Testis (tissue), 3 donors: Measurements from ENCODE around the gene MAPK10. TPM values are rescaled to one million over a fixed set of nuclear protein-coding genes. Genes with fewer than 3 reads are reported as not detected.

Experiments used
- DNase-seq: peaks from one replicate; pipeline ENCODE4 v3.0.0-alpha.2; 2019
- H3K27ac ChIP-seq, 2 donors: fragments of 200-600 bp; sonication (generic); one replicate each; pipeline ENCODE4 v1.5.1; 2019
- H3K27me3 ChIP-seq: fragments of 200-600 bp; sonication (generic); one replicate; pipeline ENCODE4 v1.5.1; 2019
- H3K36me3 ChIP-seq: fragments of 200-600 bp; sonication (generic); one replicate; pipeline ENCODE4 v1.5.1; 2017; ENCODE audit warnings: low read depth; ENCODE audit errors: missing control alignments
- H3K4me1 ChIP-seq: fragments of 200-600 bp; sonication (generic); one replicate; pipeline ENCODE4 v1.5.1; 2019
- H3K4me3 ChIP-seq, 2 donors: fragments of 200-600 bp; sonication (generic); one replicate each; pipeline ENCODE4 v1.5.1; 2017 to 2019
- H3K9me3 ChIP-seq: fragments of 200-600 bp; sonication (generic); one replicate; pipeline ENCODE4 v1.5.1; 2017
- POLR2A ChIP-seq: fragments of 450-650 bp; IDR thresholded peaks from one replicate; pipeline ENCODE4 v1.6.1; 2017; ENCODE audit warnings: antibody characterized with exemption, mild to moderate bottlenecking, moderate library complexity
- WGBS, 2 donors: methylation state at CpG; one replicate each; pipeline ENCODE4 v1.1.5; 2018; 5-methylcytosine and 5-hydroxymethylcytosine counted together
- intact Hi-C: fragments of 100-400 bp; cut with DNase I; formaldehyde crosslinking; loops from one replicate; pipeline ENCODE4 v1.15.1; 2023; ENCODE audit warnings: low total_unique reads
- polyA plus RNA-seq: library from polyadenylated mRNA; stranded (reverse); fragments of 350-450 nt; fragmentation: Illumina TruSeq; extraction: RNeasy Lipid Tissue Mini Kit (QIAGEN cat#74804); gene quantifications from one replicate; pipeline ENCODE4 v1.2.3, GENCODE V29; 2014; ENCODE audit warnings: low read depth, low replicate concordance; ENCODE audit not compliant: insufficient read depth
- total RNA-seq, 2 donors: library from RNA; depleted of rRNA; stranded (reverse); fragments of >200 nt; gene quantifications; one replicate each; pipeline ENCODE4 v1.2.3, GENCODE V29; 2016
- TF ChIP-seq, protein P1 (sequence below), 3 experiments: fragments of 450-650 bp in 2 of 3; fragments of 200-600 bp in 1 of 3; sonication (generic) in 1 of 3; IDR thresholded peaks; one replicate each; pipeline ENCODE4 v1.5.1; 2016 to 2019; ENCODE audit warnings: antibody characterized with exemption in 3 of 3, mild to moderate bottlenecking in 2 of 3, moderate library complexity in 1 of 3

Gene MAPK10
- total and polyA plus RNA-seq, 3 donors from 2014 or later: 56.1 to 64.6 (median 61.1) TPM

GRCh38 chr4:86098691-86099090 is 261.2 kb downstream of the MAPK10 start:
- no peak for DNase-seq
- no peaks in the 10 kb centered on the region for H3K36me3 ChIP-seq
- intact Hi-C loops: no loop called here
- TF ChIP-seq POLR2A: no peak
- TF ChIP-seq, protein P1, sequence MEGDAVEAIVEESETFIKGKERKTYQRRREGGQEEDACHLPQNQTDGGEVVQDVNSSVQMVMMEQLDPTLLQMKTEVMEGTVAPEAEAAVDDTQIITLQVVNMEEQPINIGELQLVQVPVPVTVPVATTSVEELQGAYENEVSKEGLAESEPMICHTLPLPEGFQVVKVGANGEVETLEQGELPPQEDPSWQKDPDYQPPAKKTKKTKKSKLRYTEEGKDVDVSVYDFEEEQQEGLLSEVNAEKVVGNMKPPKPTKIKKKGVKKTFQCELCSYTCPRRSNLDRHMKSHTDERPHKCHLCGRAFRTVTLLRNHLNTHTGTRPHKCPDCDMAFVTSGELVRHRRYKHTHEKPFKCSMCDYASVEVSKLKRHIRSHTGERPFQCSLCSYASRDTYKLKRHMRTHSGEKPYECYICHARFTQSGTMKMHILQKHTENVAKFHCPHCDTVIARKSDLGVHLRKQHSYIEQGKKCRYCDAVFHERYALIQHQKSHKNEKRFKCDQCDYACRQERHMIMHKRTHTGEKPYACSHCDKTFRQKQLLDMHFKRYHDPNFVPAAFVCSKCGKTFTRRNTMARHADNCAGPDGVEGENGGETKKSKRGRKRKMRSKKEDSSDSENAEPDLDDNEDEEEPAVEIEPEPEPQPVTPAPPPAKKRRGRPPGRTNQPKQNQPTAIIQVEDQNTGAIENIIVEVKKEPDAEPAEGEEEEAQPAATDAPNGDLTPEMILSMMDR (IDR thresholded peaks at IDR 0.05): no peak
- no peak overlapping the region for H3K4me3 ChIP-seq
- no peaks in the 10 kb centered on the region for H3K9me3 ChIP-seq
- 76 to 90% methylated on average over 3 of the region's 3 CpGs for WGBS, 2 donors
- no peak overlapping the region for H3K27ac ChIP-seq
- H3K27me3 ChIP-seq: no peaks in the 10 kb centered on the region
- no peaks in the 10 kb centered on the region for H3K4me1 ChIP-seq

GRCh38 chr4:86096373-86096772 is 263.5 kb downstream of the MAPK10 start:
- Histone ChIP-seq H3K4me1 (no peaks in the 10 kb centered on the region), H3K9me3 (no peaks in the 10 kb centered on the region), H3K36me3 (no peaks in the 10 kb centered on the region), H3K4me3 (no peak overlapping the region), H3K27ac (no peak overlapping the region), H3K27me3 (no peaks in the 10 kb centered on the region)
- no peak for DNase-seq
- 93 to 98% methylated on average over 2 of the region's 2 CpGs for WGBS, 2 donors
- intact Hi-C loops: no loop called here
- TF ChIP-seq POLR2A: no peak
- TF ChIP-seq, protein P1 (IDR thresholded peaks at IDR 0.05): no peak

DNA sequence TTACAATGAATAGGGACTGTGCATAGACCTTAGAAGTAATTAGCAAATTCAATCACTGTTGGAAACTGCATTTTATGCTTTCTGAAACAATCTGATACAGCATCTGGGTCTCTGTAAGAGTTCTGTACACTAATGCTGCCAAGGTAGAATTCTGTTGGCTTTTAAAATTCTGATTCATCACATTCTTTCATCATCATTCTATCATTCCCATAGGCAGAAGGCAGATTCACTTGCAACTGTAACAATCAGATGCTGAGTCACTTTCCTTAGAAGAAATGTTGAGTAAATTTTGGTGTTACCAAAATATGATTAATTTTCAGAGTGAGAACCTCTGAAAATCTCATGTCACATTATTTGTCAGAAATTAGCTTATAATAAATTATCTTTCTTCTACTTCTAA is 267.2 kb downstream of the MAPK10 start:
- no peak for DNase-seq
- no peak overlapping the region for H3K27ac ChIP-seq
- no peak for TF ChIP-seq POLR2A
- TF ChIP-seq, protein P1 (IDR thresholded peaks at IDR 0.05): no peak

GRCh38 chr4:86091201-86091600 is 268.7 kb downstream of the MAPK10 start:
- no peaks in the 10 kb centered on the region for H3K9me3 ChIP-seq
- DNase-seq: no peak
- H3K36me3 ChIP-seq: no peaks in the 10 kb centered on the region
- H3K4me1 ChIP-seq: no peaks in the 10 kb centered on the region
- intact Hi-C loops: no loop called here
- TF ChIP-seq, protein P1 (IDR thresholded peaks at IDR 0.05): no peak
- no peak for TF ChIP-seq POLR2A
- no peak overlapping the region for H3K27ac ChIP-seq
- H3K27me3 ChIP-seq: no peaks in the 10 kb centered on the region
- no peak overlapping the region for H3K4me3 ChIP-seq

More for the DNA sequence above, 267.2 kb downstream of the MAPK10 start:
- Histone ChIP-seq H3K9me3 (no peaks in the 10 kb centered on the region), H3K4me1 (no peaks in the 10 kb centered on the region), H3K27me3 (no peaks in the 10 kb centered on the region), H3K4me3 (no peak overlapping the region), H3K36me3 (no peaks in the 10 kb centered on the region)
- intact Hi-C loops: no loop called here

DNA sequence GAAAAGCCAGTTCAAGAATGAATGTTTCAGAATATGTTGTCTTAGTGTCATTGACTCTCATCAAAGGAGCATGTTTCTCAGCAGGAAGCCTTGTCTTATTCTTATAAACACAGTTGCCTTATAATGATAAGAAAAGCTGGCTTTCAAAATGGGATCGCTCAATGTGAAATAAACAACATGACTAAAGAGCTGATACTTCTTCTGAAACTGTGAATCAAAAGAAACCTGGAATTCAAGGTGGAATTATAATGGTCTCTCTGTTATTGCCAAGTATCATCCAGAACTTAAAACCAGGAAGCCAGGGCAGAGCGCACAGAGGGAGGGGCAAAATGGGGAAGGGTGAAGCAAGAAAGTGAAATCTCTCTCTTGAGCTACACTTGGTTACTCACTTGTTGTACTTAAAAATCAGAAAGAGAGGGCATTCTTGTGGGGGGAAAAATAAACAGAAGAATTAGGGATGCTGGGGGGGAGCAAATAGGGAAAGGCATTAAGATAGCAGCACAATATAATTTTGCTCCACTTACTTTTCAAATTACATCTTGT is 270.0 kb downstream of the MAPK10 start:
- intact Hi-C loops: no loop called here
- DNase-seq: no peak
- H3K4me1 ChIP-seq: no peaks in the 10 kb centered on the region
- H3K9me3 ChIP-seq: no peaks in the 10 kb centered on the region
- H3K4me3 ChIP-seq: no peak overlapping the region
- no peak for TF ChIP-seq POLR2A
- TF ChIP-seq, protein P1 (IDR thresholded peaks at IDR 0.05): no peak
- H3K27me3 ChIP-seq: no peaks in the 10 kb centered on the region
- no peak overlapping the region for H3K27ac ChIP-seq
- H3K36me3 ChIP-seq: no peaks in the 10 kb centered on the region
- 74 to 91% methylated on average over 2 of the region's 2 CpGs for WGBS, 2 donors
